HG02610 (cell line): ENCODE results near the gene UBE2L5.
A peak's percentile ranks its signal among the peaks of the same experiment; 100 is the strongest.

Experiments
- ATAC-seq: cut with Tn5 transposase; IDR thresholded peaks from one replicate; pipeline ENCODE4 v1.9.1; 2021; ENCODE audit warnings: mild to moderate bottlenecking, moderate library complexity; ENCODE audit not compliant: unreplicated experiment

UBE2L5 gene

GRCh38 chr13:30404207-30404606 lies 18.1 kb upstream of the UBE2L5 start:
- ATAC-seq: no peak

DNA sequence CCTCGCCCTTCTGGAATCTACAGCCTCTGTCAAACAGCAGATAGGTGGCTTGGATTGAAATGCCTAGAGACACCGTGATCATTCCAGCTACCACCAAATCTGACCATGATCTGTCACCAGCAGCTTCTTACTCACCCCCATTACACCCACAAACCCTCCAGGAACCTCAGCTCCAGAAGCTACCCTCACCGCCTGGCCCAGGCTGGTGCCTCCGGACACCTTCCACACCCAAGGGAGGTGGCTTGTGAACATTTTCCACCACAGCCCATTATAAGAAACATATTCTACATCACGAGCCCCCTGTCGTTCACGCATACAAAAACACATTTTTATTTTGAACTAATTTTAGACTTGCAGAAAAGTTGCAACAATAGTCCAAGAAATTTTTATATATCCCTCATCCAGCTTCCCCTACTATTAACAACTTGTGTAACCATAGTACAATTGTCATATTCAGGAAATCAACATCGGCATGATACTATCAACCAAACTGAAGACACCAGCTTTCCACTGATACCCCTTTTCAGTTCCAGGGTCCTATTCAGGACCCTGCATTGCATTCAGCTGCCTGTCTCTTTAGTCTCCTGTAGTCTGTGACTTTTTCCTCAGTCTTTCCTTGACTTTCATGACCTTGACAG lies 15.4 kb upstream of the UBE2L5 start:
- no peak for ATAC-seq

DNA sequence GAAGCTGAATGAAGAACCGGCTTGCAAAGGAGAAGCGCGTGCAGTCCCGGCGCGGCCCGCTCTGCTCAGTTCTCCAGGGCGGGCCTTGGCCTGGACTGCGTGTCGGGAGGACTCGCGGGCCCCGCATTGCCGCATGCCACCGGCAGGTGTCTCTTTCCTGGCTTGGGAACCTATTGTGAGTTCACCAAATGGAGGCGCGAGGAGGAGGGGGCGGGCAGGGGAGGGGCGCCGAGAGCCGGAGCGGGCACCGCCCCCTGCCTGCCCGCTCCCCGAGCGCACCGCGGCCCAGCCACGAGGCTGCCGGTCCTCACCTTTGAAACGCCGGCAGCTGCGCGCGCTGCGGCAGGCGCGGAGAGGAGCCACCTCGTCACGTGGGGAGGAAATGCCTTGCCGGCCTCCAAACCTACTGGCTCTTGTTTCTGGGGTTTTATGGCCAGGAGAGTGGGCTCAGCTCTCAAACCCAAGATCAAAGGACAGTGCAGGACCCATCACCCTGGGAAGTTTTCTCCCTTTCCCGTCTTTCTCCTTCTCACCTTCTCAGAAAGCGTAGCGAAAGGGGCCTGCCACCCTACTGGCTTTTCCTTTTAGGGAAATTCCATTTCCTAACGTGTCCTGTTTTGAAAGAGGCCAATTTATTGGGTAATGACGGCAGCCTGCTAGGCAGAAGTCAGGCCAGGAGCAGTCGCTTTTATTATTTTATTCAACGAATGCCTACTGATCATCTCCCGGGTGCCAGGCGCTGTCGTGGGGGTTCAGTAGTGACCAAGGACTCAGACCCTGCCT lies 13.8 kb upstream of the UBE2L5 start:
- ATAC-seq: peak; percentile 95

- ATAC-seq: no peak
Observed at GRCh38 chr13:30409886-30410704, 12.2 kb upstream of the UBE2L5 start.

- no peak for ATAC-seq
Observed at GRCh38 chr13:30410705-30411125, 11.6 kb upstream of the UBE2L5 start.

- ATAC-seq: no peak
Observed at GRCh38 chr13:30412346-30412745, 9.9 kb upstream of the UBE2L5 start.

GRCh38 chr13:30413842-30414241 lies 8.5 kb upstream of the UBE2L5 start:
- ATAC-seq: no peak

DNA sequence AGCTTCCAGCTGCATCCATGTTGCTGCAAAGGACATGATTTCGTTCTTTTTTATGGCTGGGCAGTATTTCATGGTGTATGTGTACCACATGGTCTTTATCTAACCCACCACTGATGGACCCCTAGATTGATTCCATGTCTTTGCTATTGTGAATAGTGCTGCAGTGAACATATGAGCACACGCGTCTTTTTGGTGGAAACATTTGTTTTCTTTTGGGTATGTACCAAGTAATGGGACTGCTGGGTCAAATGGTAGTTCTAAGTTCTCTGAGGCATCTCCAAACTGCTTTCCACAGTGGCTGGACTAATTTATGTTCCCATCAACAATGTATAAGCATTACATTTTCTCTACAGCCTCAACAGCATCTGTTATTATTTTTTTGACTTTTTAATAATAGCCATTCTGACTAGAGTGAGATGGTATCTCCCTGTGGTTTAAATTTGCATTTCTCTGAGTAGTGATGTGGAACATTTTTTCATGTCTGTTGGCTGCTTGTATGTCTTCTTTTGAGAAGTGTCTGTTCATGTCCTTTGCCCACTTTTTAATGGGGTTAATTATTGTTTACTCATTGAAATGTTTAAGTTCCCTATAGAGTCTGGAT lies 6.8 kb upstream of the UBE2L5 start:
- peak; percentile 86 for ATAC-seq

DNA sequence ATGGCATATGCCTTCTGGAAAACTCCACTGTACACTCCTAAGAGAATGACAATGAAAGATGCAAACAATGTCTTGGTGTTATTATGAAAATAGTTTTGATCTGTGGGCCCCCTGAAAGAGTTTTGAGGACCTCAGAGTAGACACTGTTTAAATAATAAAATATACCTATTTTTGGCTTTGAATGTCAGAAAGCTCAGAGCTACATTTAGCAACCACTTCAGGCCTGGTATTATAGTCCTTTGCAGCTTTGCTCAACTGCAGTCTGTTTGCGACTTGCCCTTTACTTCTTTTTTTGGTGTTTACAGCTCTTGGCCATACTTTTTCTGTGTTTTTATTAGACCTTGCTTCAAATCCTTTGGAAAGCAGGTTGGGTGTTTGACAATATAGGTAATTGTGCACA lies 5.8 kb upstream of the UBE2L5 start:
- ATAC-seq: no peak

GRCh38 chr13:30418075-30418716 lies 4.1 kb upstream of the UBE2L5 start:
- no peak for ATAC-seq

- no peak for ATAC-seq
Observed at GRCh38 chr13:30418717-30419459, 3.4 kb upstream of the UBE2L5 start.

DNA sequence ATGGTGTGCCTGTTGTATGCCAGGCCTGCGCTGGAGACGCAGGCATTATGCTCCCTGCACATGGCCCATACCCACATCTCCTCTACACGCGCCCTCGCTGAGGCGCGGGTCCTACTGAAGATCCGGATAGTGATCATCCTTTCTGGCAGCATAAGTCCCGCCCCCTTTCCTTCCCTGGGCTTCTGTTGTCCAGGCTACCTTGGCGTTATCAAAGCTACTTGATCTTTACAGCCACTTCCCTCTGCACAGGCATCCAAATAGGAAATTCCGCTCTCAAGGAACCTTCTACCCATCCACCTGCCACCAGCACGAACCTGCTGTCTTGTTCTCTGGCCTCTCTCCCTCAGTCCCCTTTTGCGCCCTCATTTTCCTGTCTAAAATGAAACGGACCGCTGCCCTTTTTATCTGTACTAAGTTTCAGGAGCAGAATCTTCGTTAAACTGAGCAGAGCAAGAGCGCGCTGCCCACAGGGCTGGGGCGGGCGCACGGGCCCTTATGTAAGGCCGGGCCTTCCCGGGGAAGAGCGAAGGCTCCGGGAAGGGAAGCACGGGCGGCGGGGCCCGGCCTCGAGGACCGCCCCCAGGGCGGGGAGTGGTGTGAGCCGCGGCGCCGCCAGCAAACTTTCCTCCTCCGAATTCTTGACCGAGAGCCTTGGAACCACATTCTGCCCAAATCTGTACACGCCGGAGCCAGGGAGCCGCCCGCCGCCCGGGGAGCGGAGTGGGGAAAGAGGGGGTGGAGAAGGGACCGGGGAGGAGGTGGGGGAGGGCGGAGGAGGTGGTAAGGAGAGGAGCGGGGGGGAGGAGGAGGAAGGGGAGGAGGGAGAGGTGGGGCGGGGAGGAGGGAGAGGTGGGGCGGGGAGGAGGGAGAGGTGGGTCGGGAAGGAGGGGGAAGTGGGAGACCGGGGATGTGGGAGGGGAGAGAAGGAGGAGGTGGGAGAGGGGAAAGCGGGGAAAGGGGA lies 920 bp upstream of the UBE2L5 start:
- no peak for ATAC-seq

DNA sequence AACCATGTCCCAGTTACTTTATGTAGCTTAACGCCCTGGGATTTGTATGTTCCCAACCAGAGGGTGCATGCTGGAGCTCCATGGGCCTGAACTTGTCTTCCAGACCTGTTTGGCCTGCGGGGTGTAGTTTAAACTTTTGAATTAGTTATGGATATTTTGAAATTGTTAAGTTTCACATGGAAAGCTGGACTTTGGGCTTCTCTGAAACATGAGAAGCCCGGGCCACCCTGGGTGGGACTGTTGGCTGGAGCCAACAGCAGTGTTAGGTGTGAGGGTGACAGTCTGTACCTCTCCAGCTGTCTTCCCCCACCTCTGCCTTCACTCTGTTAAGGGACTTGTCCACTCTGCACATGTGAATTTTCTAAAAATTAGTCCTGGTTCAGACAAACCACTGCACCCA lies 1.6 kb downstream of the UBE2L5 start:
- no peak for ATAC-seq

- ATAC-seq: no peak
Observed at GRCh38 chr13:30429235-30429634, 6.9 kb downstream of the UBE2L5 start.

DNA sequence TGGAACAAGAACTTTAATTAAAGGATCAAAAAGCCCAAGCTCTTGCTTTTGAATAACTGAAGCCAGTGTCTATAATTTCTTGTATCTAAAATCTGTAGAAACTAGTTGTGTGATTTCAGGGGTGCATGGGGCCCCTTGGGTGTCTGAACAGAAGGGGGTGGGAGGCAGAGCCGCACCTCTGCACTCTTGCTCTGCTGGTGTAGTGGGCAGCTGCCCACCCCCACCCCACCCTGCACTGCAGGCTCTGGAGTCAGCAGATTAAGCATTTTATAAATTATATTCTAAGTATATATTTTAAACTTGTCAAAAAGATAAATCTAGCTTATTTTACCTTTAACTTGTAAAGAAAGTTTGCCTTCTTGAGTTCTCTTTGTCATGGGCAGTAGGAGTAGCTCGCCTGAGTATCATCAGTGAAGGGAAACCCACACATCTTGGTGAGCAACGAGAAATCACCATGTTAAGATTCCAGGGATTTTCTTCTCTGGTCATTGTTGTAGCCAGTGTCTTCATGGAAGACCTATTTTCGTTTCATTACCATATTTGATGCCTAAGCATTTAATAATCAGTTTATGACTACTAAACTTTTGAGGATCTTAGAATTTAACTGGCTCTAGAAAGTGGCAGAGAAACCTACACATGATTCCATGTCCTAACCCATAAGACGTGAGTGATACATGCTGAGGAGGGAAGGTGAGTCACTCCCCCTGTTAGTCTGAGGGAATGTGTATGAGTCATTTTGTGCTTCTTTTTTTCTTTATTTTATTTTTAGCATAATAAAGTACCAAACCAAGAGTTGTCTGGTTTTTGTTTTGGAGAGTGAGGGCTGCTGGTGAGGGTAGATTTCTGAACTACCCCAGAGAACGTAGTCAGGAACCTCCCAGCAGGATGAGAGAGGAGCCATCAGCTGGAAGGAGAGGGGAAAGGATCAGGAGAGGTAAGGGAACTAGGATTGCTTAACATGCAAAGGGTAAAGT lies 7.7 kb downstream of the UBE2L5 start:
- peak; percentile 82 for ATAC-seq

DNA sequence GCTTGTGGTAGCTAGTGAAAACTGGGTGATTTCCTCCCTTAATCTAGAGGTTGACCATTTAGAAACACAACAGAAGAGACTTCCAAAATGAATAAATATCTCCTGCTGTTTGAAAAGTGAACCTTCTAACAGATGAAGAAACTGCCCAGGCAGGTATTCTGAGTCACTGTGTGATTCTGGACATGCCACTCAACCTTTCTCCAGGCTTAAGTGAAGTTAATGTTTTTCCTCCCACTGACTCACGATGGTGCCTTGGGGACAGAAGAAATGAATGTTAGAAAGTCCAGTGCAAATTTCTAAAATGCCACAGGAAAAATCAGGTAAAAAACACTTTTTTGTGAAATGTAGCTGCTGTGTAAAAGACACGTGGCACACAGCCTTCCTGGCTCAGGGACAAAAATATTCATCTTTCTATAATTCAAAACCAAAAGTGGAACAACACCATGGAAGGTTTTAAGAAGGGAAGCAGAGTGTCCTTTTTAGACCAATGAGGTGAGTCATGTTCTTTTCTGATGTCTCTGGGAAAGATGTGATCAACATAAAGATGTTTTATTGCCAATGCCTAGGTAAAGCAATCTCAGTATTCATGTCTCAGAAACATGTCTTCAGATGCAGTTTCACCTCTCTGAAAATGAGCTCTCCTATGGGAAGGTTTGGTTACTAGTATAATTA lies 9.1 kb downstream of the UBE2L5 start:
- ATAC-seq: peak; percentile 55

- no peak for ATAC-seq
Observed at GRCh38 chr13:30435911-30436451, 13.7 kb downstream of the UBE2L5 start.
